G401 (cell line): Measurements from ENCODE around the gene PUM2. TPM values are rescaled to one million over a fixed set of nuclear protein-coding genes. Genes with fewer than 3 reads are reported as not detected.
A peak's percentile ranks its signal among the peaks of the same experiment; 100 is the strongest.
"Not testable (repeated sequence)": the region's sequence is repeated elsewhere in the genome, so short reads cannot be mapped to it uniquely, and the experiment has no call there.

Source experiments
- DNase-seq: peaks from one replicate; pipeline ENCODE4 v3.0.0-alpha.2; 2015; ENCODE audit warnings: low spot score
- in situ Hi-C: cut with HindIII; loops from 2 replicates; pipeline ENCODE4 v1.10.0; 2016; ENCODE audit warnings: low sequenced_read_pairs, mixed read lengths
- total RNA-seq: library from RNA; depleted of rRNA; stranded (reverse); fragments of >200 nt; shearing (Covaris generic); gene quantifications from 2 replicates; pipeline ENCODE4 v1.2.3, GENCODE V29; 2014

PUM2 gene
- total RNA-seq, 1 experiment from 2014 or later, result 48.3 TPM

GRCh38 chr2:20243637-20244036 is 107.0 kb downstream of the PUM2 start:
- in situ Hi-C loops, DNase-seq: not testable (repeated sequence)

GRCh38 chr2:20242727-20243377 is 107.8 kb downstream of the PUM2 start:
- no peak for DNase-seq
- in situ Hi-C loops, result no loop called here

- in situ Hi-C loops, result no loop called here
- no peak for DNase-seq
Observed at GRCh38 chr2:20241973-20242726, 108.5 kb downstream of the PUM2 start.

- DNase-seq, in situ Hi-C loops: not testable (repeated sequence)
Observed at GRCh38 chr2:20240291-20240690, 110.4 kb downstream of the PUM2 start.

GRCh38 chr2:20236496-20236895 is 114.1 kb downstream of the PUM2 start:
- in situ Hi-C loops, result no loop called here
- DNase-seq, result no peak

- in situ Hi-C loops, result no loop called here
- DNase-seq, result no peak
Observed at GRCh38 chr2:20235655-20236305, 114.9 kb downstream of the PUM2 start.

DNA sequence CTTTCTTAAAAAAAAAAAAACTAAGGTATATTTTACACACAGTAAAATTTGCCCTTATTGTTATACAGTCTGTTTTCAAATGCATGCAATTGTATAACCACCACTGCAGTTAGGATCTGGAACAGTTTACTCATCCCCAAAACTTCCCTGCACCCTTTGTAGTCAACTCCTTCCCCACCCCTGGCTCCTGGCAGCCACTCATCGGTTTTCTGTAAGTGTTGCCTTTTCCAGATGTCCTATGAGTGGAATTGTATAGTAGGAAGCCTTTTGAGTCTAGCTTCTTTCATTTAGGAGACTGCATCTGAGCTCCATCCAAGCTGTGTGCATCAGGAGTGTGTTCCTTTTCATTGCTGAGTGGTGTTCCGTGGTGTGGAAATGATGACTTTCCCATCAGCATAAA is 116.0 kb downstream of the PUM2 start:
- in situ Hi-C loops, DNase-seq: not testable (repeated sequence)

DNA sequence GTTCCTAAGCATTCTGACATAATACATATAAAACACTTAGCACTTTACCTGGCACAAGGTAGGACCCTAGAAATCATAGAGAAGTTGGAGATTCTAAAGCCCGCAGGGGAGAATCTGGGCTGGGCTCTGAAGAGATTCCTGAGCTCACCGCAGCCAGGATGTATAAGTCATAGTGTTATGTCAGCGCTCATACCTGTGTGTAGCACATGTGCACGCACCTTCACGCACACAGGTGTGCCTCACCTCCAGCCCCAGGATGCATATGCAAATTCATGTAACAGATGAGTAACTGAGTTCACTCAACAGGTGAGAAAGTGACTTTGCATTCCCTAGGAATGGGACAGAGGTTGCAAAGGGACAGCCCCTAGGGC is 117.8 kb downstream of the PUM2 start:
- in situ Hi-C loops, result no loop called here
- DNase-seq, result no peak

- no peak for DNase-seq
- in situ Hi-C loops, result no loop called here
Observed at GRCh38 chr2:20231598-20232026, 119.0 kb downstream of the PUM2 start.

DNA sequence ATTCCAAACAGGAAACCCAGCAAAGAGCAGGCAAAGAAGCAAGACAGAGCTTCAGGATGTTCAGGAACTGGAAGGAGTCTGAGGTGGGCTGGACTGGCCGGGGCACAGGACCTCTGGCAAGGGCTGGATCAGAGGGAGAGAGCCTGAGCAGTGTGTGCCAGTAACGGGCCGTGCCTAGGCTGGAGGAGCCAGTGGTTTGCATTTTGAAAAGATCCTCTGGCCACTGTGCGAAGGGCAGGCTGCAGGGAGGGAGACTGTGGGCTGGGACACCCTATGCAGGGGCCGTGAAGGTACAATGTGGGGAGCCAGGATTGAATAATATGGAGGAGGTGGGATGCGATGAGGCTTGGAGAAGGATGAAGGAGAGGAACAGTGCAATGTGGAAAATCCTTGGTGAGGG is 119.5 kb downstream of the PUM2 start:
- in situ Hi-C loops, result no loop called here
- DNase-seq, result no peak

DNA sequence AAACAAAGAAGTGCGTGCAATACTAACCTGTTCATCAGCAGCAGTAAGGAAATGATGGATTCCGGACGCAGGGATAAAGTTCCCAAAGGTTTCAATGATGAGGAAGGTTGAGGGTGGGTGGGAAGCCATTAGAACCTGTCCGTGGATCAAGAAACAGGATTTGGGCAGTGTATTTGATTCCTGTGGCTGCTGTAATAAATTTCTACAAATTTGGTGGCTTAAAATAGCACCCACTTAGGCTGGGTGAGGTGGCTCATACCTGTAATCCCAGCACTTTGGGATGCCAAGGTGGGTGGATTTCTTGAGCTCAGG is 120.6 kb downstream of the PUM2 start:
- in situ Hi-C loops, result no loop called here
- DNase-seq, result no peak

- in situ Hi-C loops, result no loop called here
- no peak for DNase-seq
Observed at GRCh38 chr2:20229322-20230113, 121.1 kb downstream of the PUM2 start.

DNA sequence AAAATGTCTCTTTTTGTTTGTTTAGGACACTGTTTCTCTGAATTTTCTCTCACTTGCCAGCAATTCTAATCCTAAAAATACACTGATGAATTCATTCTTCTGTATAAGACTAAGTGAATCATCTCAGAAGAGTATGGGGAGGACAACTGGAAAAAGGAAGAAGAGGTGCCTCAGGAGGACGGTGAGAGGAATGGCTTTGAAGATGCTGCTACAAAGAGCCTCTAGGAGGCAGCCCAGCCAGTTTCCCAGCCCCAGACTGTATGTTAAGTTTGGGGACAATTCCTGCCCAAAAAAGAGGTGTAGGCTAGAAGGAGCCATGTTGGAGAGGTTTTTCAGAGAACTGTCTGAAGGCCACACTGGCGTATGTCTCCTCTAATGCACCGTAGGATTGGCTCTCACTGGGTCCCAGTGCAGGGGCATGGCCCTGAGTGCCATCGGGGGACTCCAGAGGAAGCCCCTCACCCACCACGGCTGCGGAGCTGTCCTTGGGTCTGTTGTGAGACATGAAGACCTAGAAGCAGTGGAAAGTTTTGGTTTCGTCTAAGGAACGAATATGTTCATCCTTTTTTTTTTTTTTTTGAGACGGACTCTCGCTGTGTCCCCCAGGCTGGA is 122.6 kb downstream of the PUM2 start:
- no peak for DNase-seq
- in situ Hi-C loops, result no loop called here

DNA sequence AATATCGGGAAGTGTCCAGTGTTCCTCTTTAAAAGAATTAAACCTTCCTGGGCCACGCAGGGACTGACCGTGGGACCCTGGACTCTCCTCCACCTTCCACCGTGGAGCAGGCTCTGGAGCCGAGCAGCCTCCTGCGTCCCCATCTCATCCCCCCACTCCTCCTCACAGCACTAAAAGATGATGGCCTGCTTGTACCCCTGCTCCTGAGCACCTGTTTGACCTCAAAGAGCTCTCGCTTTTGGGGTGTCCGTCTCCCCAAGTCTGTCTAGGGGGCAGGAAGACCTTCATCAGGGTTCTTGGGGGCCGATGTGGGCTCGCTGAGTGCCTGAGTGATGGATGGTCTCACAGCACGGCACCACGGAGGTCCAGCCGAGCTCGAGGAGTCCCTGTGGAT is 124.5 kb downstream of the PUM2 start:
- in situ Hi-C loops, result no loop called here
- no peak for DNase-seq

DNA sequence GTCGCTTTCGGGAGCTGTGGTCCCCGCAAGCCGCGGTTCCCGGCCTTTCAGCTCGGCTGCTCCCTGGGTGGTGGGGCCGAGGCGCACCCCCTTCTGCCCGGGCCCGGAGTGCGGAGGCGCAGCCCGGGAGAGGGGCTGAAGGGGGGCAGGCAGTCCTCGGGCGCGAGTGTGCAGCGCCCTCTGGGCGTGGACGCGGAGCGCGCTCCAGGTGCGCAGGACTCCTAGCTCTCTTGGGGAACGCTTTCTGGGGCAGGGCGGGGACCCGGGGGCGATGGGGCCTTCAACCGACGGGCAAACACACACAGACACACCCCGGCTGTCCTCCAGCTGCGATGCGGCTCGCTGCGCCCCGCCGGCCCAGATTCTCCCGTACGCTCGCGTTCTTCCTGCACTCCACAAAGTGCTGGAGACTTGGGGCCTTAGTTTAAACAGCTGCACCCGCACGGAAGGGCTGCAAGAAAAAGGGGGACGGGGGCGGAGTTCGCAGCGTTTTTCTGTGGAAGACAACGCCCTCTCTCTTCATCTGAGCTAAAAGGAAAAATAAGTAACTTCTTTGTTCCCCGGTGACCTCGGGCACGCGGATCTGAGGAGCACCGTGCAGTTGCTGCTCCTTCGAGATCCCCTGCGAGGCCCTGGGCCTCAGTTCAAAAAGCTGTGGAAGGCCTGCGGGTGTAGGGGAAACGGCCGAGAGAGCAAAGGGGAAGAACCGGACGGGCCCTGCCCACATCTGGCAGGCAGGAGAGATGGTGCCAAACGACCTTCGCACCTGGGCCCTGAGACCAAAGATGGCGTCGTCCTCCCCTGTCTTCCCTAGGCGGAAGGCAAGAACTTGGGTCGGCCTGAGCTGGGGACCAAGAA is 125.1 kb downstream of the PUM2 start:
- peak; percentile 18 for DNase-seq
- in situ Hi-C loops, result no loop called here

DNA sequence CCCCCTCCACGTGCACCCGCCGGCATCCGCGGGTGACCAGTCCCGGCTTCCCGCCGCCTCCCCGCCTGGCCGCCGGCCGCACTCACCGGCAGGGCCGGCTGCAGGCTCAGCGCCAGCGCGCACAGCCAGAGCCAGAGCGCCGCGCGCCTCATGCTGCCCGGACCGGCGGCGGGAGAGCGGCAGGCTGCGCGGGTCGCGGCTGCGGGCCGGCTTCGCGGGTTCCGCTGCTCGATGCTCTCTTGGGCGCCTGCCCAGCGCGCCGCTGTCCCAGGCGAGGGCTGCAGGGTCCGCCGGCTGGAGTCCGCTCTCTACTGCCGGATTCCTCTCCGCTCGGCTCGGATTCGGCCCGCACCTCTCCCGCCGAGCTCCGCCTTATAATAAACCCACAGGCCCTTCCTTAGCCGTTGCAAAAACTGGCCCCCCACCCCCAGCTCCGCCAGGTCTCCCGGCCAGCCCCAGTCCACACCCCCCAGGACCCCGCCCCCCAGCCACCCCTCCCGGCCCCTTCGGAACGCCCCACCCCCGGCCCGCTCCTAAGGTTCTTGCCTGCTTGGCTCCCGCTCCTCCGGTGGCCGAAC is 125.8 kb downstream of the PUM2 start, which contains the start of gene SDC1:
Gene SDC1, minus strand, starts transcription at position 415 of the 578 bp plus-strand sequence. Its CDS starts 263 bp downstream, at position 152.
- peak; percentile 17 for DNase-seq
- in situ Hi-C loops, result no loop called here

- DNase-seq, result no peak
- in situ Hi-C loops, result no loop called here
Observed at GRCh38 chr2:20224164-20224715, 126.4 kb downstream of the PUM2 start.
